HAP-1 (cell line): ENCODE results near the gene ANKRD35.

Experiments used
- DNase-seq, 2 experiments: peaks; one replicate each; pipeline ENCODE4 v3.0.0-alpha.2; 2016 to 2020; ENCODE audit warnings: low spot score in 2 of 2
- H3K27me3 ChIP-seq: fragments of 250-450 bp; sonication (Bioruptor Pico); 2 replicates; pipeline ENCODE4 v1.5.1; 2020; ENCODE audit warnings: low read depth, mild to moderate bottlenecking, moderate library complexity
- H3K36me3 ChIP-seq: fragments of 250-450 bp; sonication (Bioruptor Pico); replicated peaks from 2 replicates; pipeline ENCODE4 v1.5.1; 2020; ENCODE audit warnings: mild to moderate bottlenecking
- H3K4me1 ChIP-seq: fragments of 250-450 bp; sonication (Bioruptor Pico); 2 replicates; pipeline ENCODE4 v1.5.1; 2020; ENCODE audit warnings: mild to moderate bottlenecking
- H3K4me3 ChIP-seq: fragments of 250-450 bp; sonication (Bioruptor Pico); 2 replicates; pipeline ENCODE4 v1.5.1; 2020; ENCODE audit warnings: mild to moderate bottlenecking, moderate library complexity
- H3K9me3 ChIP-seq: fragments of 250-450 bp; sonication (Bioruptor Pico); 2 replicates; pipeline ENCODE4 v1.5.1; 2020; ENCODE audit warnings: mild to moderate bottlenecking, moderate library complexity
- in situ Hi-C: fragments of 300-500 bp; cut with MboI; formaldehyde crosslinking; loops from 3 replicates; pipeline ENCODE4 v1.14.3; 2020; ENCODE audit warnings: low sequenced_read_pairs, inconsistent platforms, mixed read lengths

ANKRD35 gene

DNA sequence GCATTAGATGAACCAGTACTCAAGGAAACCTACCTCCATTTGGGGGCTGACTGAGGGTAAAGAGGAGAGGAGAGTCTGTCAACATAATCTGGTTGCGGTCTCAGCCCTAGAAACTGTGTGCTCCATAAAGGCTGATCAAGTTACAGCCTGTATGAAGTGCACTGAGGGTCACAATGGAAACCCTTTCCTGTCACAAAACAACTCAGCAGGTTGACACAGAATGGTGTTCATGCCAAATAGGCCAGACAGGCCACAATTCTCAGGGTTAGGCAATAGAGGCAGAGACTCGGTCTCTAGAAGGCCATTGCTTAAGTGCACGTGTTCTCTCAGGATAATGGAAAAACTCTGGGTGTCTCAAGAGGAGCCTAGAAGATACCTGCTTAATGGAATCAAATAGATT lies 4.1 kb upstream of the ANKRD35 start:
- DNase-seq, result no peak
- in situ Hi-C loops, result no loop called here
- Histone ChIP-seq H3K9me3 (no peaks in the 10 kb centered on the region), H3K4me1 (peaks cover 21% of the 10 kb centered on the region), H3K36me3 (no peaks in the 10 kb centered on the region), H3K4me3 (no peak overlapping the region), H3K27me3 (peaks cover 4% of the 10 kb centered on the region; the same call in 1 of the 2 replicates)

DNA sequence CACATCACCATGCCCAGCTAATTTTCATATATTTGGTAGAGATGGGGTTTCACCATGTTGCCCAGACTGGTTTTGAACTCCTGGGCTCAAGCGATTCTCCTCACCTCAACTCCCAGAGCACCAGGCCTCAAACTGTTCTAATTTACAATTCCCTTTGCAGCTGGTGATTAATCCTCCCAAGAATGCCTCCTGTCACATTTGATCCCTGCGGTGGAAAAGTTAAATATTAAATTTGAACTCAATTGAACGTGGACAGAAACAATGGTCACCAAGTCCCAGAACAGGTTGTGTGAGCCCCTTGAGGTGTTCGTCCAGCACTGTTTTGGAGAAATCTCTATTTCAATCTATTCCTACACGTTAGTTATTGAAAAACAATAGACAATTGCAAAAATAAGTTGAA lies 2.0 kb upstream of the ANKRD35 start:
- peak in 1 of 2 experiments; percentile 25 for DNase-seq
- no peaks in the 10 kb centered on the region for H3K9me3 ChIP-seq
- peaks cover 11% of the 10 kb centered on the region for H3K27me3 ChIP-seq
- no peaks in the 10 kb centered on the region for H3K36me3 ChIP-seq
- no peak overlapping the region for H3K4me3 ChIP-seq
- H3K4me1 ChIP-seq, result peaks cover 21% of the 10 kb centered on the region
- in situ Hi-C loops, result no loop called here

DNA sequence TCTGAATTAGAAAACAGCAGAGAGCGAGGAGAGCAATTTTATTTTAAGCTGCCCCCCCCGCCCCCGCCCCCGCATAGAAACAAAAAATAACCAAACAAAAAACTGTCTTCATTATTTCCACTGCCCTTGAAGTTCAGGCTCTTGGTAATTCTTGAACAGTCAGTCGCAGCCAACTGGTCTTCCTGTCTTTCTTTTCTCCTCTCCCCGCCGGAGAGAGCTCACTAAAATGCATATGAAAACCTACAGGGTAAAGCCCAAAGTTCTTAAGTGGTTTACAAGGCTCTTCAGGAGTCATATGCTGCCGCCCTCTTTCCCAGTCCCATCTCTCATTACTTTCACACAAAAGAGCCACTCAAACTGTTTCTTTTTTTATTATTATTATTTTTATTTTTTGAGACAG lies 1.1 kb upstream of the ANKRD35 start:
- DNase-seq, result peak; percentile 48 to 49
- H3K4me3 ChIP-seq, result no peak overlapping the region
- in situ Hi-C loops, result no loop called here
- H3K36me3 ChIP-seq, result no peaks in the 10 kb centered on the region
- H3K9me3 ChIP-seq, result no peaks in the 10 kb centered on the region
- peaks cover 11% of the 10 kb centered on the region for H3K27me3 ChIP-seq
- peaks cover 17% of the 10 kb centered on the region for H3K4me1 ChIP-seq

DNA sequence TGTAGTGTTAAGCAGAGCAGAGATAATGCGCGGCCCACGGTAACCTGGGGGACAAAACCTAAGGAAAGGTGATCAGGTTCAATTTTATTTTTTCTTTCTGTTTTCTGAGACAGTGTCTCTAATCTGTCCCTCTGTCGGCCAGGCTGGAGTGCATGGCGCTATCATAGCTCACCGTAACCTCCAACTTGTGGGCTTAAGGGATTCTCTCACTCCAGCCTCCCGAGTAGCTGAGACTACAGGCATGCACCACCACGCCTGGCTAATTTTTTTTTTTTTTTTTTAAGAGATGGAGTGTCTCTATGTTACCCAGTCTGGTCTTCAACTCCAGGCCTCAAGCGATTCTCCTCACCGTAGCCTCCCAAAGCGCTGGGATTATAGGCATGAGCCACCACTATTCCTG lies 724 bp upstream of the ANKRD35 start:
- H3K36me3 ChIP-seq, result no peaks in the 10 kb centered on the region
- no peak for DNase-seq
- H3K4me3 ChIP-seq, result peak overlapping the region; percentile 56
- H3K4me1 ChIP-seq, result peaks cover 17% of the 10 kb centered on the region
- in situ Hi-C loops, result no loop called here
- H3K9me3 ChIP-seq, result no peaks in the 10 kb centered on the region
- peaks cover 11% of the 10 kb centered on the region for H3K27me3 ChIP-seq

DNA sequence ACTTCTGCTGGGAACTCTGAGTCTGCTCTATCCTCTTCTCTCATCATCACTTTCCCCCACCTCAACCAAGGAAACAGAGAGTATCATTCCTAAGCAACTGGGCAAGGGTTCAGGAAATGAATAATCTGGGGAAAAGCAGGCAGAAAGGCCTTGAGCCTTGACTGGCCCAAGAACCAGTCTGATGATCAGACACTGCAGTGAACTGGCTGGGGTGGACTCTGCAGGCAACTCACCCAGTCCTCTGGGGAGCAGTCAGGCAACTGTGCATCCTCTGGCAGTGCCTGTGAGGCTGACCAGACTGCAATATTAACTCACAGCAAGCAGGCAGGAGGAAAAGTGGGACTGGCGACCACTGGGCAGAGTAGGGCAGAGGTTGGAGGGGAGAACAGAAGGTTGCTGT lies 991 bp downstream of the ANKRD35 start:
- no peak for DNase-seq
- in situ Hi-C loops, result no loop called here
- Histone ChIP-seq H3K4me1 (peaks cover 17% of the 10 kb centered on the region), H3K36me3 (no peaks in the 10 kb centered on the region), H3K27me3 (peaks cover 11% of the 10 kb centered on the region), H3K4me3 (no peak overlapping the region), H3K9me3 (no peaks in the 10 kb centered on the region)

DNA sequence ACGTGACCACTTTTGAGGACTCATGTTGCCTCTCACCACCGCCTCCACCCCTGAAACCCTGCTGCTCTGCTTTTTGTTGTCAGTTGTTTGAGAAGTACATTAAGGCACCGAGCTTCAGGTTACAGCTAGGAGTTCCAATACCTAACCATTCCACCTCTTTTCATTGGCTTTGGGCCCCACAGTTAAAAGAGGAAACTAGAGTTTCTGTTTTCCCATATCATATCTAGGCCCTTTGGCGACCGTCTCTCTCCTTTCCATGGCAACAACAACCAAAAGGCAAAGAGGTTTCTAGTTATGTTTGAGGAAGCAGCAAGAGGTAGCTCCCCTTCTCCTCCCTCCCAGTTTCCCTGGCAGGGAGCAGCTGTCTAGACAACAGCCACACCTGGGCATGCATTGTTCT lies 5.9 kb downstream of the ANKRD35 start:
- peaks cover 16% of the 10 kb centered on the region for H3K27me3 ChIP-seq
- in situ Hi-C loops, result no loop called here
- no peaks in the 10 kb centered on the region; the same call in 1 of the 2 replicates for H3K4me1 ChIP-seq
- H3K4me3 ChIP-seq, result no peak overlapping the region
- DNase-seq, result no peak
- H3K36me3 ChIP-seq, result no peaks in the 10 kb centered on the region
- H3K9me3 ChIP-seq, result no peaks in the 10 kb centered on the region

DNA sequence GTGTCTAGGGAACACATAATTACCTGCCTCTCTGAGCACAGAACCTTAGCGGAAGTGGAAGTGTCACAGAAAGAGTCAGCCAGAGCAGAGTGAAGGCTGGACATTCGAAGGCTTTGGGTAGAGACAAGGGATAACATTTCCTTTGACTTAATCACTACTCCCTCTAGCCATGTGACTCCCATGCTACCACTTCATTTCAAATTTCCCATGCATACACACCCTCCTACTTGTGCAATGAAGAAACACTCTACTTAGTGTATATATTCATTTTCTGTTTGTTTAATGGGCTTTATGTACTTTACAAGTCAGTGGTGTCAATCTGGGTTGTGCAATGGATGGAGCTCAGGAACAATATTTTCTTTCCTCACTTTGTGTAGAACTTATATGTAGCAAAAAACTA lies 6.9 kb downstream of the ANKRD35 start:
- peaks cover 7% of the 10 kb centered on the region for H3K27me3 ChIP-seq
- in situ Hi-C loops, result no loop called here
- no peaks in the 10 kb centered on the region; the same call in 1 of the 2 replicates for H3K4me1 ChIP-seq
- DNase-seq, result no peak
- no peak overlapping the region for H3K4me3 ChIP-seq
- H3K36me3 ChIP-seq, result no peaks in the 10 kb centered on the region
- no peaks in the 10 kb centered on the region for H3K9me3 ChIP-seq

DNA sequence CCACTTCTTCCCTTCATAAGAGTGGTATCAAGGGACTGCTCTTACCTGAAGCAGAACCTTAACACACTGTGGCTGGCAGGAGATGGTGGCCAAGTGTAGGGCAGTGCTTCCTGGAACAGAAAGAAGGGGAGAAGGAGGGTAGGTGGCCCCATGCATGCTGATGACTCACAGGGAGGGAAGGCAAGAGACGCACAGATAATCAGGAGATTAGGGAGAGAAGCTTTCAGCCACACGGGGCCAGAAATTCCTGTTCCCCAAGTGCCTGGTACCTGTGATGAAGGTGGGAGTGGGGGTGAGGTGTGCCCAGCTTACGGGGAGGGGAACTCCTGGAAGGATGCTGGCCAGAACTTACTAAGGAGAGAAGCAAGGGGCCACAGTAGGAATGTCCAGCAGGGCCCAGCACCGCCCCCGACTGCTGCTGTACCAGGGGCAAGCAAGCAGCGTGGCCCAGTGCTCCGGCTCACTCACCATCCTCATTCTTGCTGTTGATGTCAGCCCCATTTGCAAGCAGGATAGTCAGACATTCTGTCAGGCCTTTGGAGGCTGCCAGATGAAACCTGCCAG lies 7.7 kb downstream of the ANKRD35 start:
- no peak overlapping the region for H3K4me3 ChIP-seq
- DNase-seq, result no peak
- H3K27me3 ChIP-seq, result peaks cover 7% of the 10 kb centered on the region
- no peaks in the 10 kb centered on the region; the same call in 1 of the 2 replicates for H3K4me1 ChIP-seq
- in situ Hi-C loops, result no loop called here
- no peaks in the 10 kb centered on the region for H3K36me3 ChIP-seq
- H3K9me3 ChIP-seq, result no peaks in the 10 kb centered on the region

DNA sequence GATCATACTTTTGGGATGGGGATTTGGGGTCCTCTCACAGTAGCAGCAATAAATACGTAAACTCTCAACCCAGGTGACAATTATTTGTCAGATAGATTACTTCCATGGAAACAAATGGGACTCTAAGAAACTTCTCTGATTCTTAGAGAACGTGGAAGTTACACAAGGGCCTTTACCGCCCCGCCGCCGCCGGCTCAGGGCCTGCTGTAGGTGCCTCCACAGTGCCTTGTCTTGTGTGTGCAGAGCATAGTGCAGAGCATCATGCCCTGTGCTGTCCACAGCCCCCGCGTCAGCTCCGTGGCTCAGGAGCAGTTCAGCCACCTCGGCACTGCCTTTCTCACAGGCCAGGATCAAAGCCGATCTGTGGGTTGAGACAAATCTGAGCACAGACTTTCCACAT lies 11.0 kb downstream of the ANKRD35 start:
- Histone ChIP-seq H3K4me3 (no peak overlapping the region), H3K9me3 (no peaks in the 10 kb centered on the region), H3K4me1 (no peaks in the 10 kb centered on the region), H3K36me3 (no peaks in the 10 kb centered on the region), H3K27me3 (peaks cover 17% of the 10 kb centered on the region)
- DNase-seq, result no peak
- in situ Hi-C loops, result no loop called here

DNA sequence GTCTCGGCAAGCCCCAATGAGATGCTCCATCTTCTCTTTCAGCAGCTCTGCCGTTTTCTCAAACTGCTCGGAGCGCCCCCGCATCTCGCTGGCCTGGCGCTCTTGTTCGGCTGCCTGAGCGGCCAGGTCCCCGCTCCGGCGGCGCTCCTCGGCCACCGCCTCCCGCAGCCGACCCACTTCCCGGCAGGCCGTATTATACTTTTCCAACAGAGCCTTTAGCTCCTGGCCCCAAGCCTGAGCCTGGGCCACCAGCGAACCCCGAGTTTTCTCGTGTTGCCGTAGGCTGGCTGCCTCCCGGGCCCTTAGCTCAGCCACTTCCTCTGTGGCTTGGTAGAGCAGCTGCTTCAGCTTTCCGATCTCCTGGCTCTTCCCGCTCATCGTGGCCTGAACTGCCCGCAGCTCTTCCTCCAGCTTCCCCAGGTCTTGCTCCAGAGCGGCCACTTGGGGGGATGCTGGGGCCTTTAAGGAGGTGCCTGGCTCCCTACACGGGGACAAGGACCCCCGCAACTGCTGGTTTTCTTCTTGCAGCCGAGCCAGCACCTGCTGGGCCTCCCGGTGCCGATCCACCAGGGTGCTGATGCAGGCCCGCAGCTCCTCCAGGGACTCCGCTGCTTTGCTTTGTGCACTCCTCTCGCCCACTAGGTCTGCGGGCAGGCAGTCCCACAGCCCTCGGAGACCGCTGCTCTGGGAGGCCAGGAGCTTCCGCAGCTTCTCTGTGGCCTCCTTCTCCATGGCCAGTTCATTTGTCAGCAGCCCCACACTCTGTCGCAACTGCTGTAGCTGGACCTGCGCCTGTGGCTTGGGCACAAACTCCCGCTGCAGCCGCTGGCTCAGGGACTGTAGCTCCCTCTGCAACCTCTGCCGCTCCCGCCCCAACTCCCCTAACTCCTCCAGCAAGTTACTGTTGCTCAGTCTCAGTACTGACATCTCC lies 13.4 kb downstream of the ANKRD35 start:
- DNase-seq, result no peak
- in situ Hi-C loops, result no loop called here
- Histone ChIP-seq H3K4me3 (no peak overlapping the region), H3K9me3 (no peaks in the 10 kb centered on the region), H3K36me3 (no peaks in the 10 kb centered on the region), H3K27me3 (peaks cover 20% of the 10 kb centered on the region), H3K4me1 (no peaks in the 10 kb centered on the region)

DNA sequence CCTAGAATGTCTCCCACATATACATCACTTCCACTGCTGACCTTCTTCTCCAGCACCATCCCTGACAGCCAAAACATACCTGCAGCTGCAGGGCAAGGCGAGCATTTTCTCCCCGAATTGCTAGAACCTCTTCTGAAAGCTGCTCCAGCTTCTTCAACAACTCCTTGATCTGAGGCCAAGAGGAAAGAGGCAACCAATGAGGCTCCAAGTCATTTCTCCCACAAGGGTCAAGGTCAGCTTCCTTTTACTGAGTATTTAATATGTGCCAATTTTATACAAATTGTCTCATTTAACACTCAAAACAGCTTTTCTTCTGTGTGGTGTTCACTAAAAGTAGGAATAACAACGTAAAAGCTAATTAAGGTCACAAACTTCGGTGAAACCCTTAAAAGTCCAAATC lies 17.4 kb downstream of the ANKRD35 start:
- in situ Hi-C loops, result no loop called here
- no peaks in the 10 kb centered on the region for H3K9me3 ChIP-seq

DNA sequence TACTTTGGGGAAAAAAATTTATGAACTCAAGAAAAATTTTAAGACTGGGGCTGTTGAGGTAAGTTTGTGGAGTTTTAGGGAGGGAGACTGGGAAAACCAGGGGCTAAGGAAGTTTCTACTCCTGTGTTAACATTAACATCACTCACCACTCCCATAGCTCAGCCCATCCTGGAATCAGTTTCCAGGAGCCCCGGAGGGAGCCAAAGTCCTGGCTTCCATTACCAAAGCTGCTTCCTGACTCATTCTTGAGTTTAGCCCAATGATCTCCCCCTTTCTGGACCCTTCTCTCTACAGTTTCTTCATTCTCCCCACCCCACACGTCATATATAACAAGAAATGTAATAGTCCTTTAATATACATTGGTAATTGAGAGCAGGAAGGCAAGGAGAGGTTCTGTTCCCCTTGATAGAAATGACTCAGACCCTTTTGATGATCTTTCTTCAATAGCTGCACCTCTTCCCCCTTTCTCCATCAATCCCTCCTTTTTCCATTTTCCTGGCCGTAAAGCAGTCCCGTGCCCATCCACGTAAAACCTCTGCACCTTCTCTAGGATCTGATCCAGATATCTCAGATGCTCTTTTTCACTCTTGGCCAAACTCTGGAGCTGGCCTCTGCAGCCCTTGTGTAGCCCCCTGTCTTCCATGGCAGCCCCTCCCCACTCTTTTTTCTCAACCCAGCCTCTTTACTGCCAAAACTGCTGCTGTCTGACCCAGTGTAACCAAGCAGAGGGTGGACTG lies 22.2 kb downstream of the ANKRD35 start:
- peaks cover 11% of the 10 kb centered on the region for H3K4me1 ChIP-seq
- H3K27me3 ChIP-seq, result peaks cover 19% of the 10 kb centered on the region
- H3K9me3 ChIP-seq, result no peaks in the 10 kb centered on the region; the same call in 1 of the 2 replicates
- peaks cover 4% of the 10 kb centered on the region; the same call in 1 of the 2 replicates for H3K36me3 ChIP-seq
- no peak for DNase-seq
- in situ Hi-C loops, result no loop called here
- H3K4me3 ChIP-seq, result no peak overlapping the region

More for the DNA sequence above, 17.4 kb downstream of the ANKRD35 start:
- no peaks in the 10 kb centered on the region for H3K36me3 ChIP-seq
- H3K4me3 ChIP-seq, result no peak overlapping the region
- H3K4me1 ChIP-seq, result no peaks in the 10 kb centered on the region
- DNase-seq, result no peak
- peaks cover 28% of the 10 kb centered on the region for H3K27me3 ChIP-seq

DNA sequence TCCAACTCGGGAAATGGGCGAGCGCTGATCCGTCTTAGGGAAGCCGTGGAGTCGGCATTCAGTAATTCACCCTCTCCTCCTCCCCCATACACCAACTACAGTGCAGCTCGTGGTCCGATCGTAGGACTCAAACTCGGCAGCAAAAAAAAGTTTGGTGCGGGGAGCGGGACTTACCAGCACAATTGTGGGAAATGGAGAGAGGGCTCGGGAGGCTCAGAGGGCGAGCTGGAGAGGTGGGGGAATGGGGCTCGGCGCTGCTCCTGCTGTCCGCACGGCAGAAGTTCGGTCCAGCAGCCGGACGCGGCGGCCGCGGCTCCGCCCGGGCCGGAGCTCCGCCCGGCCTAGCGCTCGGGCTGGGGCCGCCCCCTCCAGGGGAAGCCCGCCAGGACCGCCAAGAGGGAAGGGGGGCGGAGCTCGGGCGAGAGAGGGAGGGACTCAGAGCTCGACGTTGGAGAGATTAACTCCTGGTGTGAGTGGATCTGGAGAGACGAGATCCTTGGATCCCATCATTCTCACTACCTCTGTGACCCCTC lies 26.1 kb downstream of the ANKRD35 start:
- in situ Hi-C loops, result no loop called here
- 0 out of 2 replicates have a peak, but pooled peaks cover 5% of the 10 kb centered on the region for H3K27me3 ChIP-seq
- peak; percentile 85 to 96 for DNase-seq
- H3K4me3 ChIP-seq, result peak overlapping the region; percentile 95
- peaks cover 4% of the 10 kb centered on the region; the same call in 1 of the 2 replicates for H3K9me3 ChIP-seq
- peaks cover 19% of the 10 kb centered on the region for H3K36me3 ChIP-seq
- H3K4me1 ChIP-seq, result peaks cover 11% of the 10 kb centered on the region
